SU-DHL-6 (cell line): Measurements from ENCODE around the gene SRA1.

Experiments
- CTCF ChIP-seq: fragments of 200-600 bp; sonication (generic); IDR thresholded peaks from one replicate; pipeline ENCODE4 v1.5.1; 2017; ENCODE audit warnings: antibody characterized with exemption, mild to moderate bottlenecking, low read length, moderate library complexity; ENCODE audit not compliant: insufficient read depth, poor library complexity, severe bottlenecking
- EZH2phosphoT487 ChIP-seq: fragments of 200-600 bp; sonication (generic), shearing (Covaris generic); conservative IDR thresholded peaks from 2 replicates; pipeline ENCODE4 v1.6.1; 2018; ENCODE audit warnings: mild to moderate bottlenecking, antibody characterized with exemption, low read length, moderate library complexity, mixed read lengths

- TF ChIP-seq CTCF: no peak
- TF ChIP-seq EZH2phosphoT487: no peak
Measured at GRCh38 chr5:140556438-140556837, 835 bp downstream of the SRA1 start.
